H9 (cell line): ENCODE data around the gene LRRC51. TPM values are rescaled to one million over a fixed set of nuclear protein-coding genes. Genes with fewer than 3 reads are reported as not detected.

Source experiments
- DNase-seq: peaks from one replicate; pipeline ENCODE4 v3.0.0-alpha.2; 2017
- H2AFZ ChIP-seq: one replicate; pipeline ENCODE4 v1.6.1; 2013; ENCODE audit warnings: mild to moderate bottlenecking, low read length, control low read depth, moderate library complexity
- H2AK5ac ChIP-seq: 2 replicates; pipeline ENCODE4 v1.6.1; 2013; ENCODE audit warnings: low read length, control low read depth, mixed read lengths; ENCODE audit not compliant: insufficient read length
- H2BK120ac ChIP-seq: one replicate; pipeline ENCODE4 v1.6.1; 2013; ENCODE audit warnings: low read depth, mild to moderate bottlenecking, low read length, control low read depth, inconsistent platforms; ENCODE audit not compliant: poor library complexity, severe bottlenecking
- H2BK12ac ChIP-seq: 2 replicates; pipeline ENCODE4 v1.6.1; 2013; ENCODE audit warnings: low read length, control low read depth, mixed read lengths, low read depth; ENCODE audit not compliant: insufficient read length
- H2BK15ac ChIP-seq: 2 replicates; pipeline ENCODE4 v1.6.1; 2013; ENCODE audit warnings: low read depth, low read length, control low read depth
- H2BK20ac ChIP-seq: one replicate; pipeline ENCODE4 v1.6.1; 2013; ENCODE audit warnings: low read depth, mild to moderate bottlenecking, low read length, control low read depth, inconsistent platforms; ENCODE audit not compliant: poor library complexity, severe bottlenecking
- H2BK5ac ChIP-seq: 2 replicates; pipeline ENCODE4 v1.6.1; 2013; ENCODE audit warnings: low read length, control low read depth, mixed read lengths; ENCODE audit not compliant: insufficient read length
- H3K14ac ChIP-seq: 2 replicates; pipeline ENCODE4 v1.6.1; 2013; ENCODE audit warnings: low read length, control low read depth; ENCODE audit not compliant: insufficient read depth
- H3K18ac ChIP-seq: 2 replicates; pipeline ENCODE4 v1.6.1; 2013; ENCODE audit warnings: low read depth, mild to moderate bottlenecking, mixed read lengths, low read length, control low read depth; ENCODE audit not compliant: insufficient read length
- H3K23ac ChIP-seq: 2 replicates; pipeline ENCODE4 v1.6.1; 2013; ENCODE audit warnings: low read length, control low read depth, mixed read lengths, low read depth; ENCODE audit not compliant: insufficient read length
- H3K23me2 ChIP-seq: 2 replicates; pipeline ENCODE4 v1.6.1; 2013; ENCODE audit warnings: low read depth, mild to moderate bottlenecking, mixed read lengths, low read length, control low read depth; ENCODE audit not compliant: insufficient read length, poor library complexity, severe bottlenecking
- H3K27ac ChIP-seq: 2 replicates; pipeline ENCODE4 v1.5.1; 2013; ENCODE audit warnings: low read length, control low read depth, mixed read lengths, low read depth; ENCODE audit not compliant: insufficient read length
- H3K27me3 ChIP-seq: 2 replicates; pipeline ENCODE4 v1.6.1; 2013; ENCODE audit warnings: low read length, control low read depth, inconsistent platforms; ENCODE audit not compliant: insufficient read depth
- H3K4ac ChIP-seq: 2 replicates; pipeline ENCODE4 v1.6.1; 2013; ENCODE audit warnings: low read depth, mild to moderate bottlenecking, control low read depth, inconsistent platforms, low read length, moderate library complexity
- H3K4me1 ChIP-seq: 2 replicates; pipeline ENCODE4 v1.6.1; 2013; ENCODE audit warnings: low read length, control low read depth, inconsistent platforms; ENCODE audit not compliant: insufficient read depth
- H3K4me2 ChIP-seq: 2 replicates; pipeline ENCODE4 v1.6.1; 2013; ENCODE audit warnings: low read length, control low read depth, mixed read lengths; ENCODE audit not compliant: insufficient read length, insufficient read depth
- H3K56ac ChIP-seq: 2 replicates; pipeline ENCODE4 v1.6.1; 2013; ENCODE audit warnings: low read depth, mild to moderate bottlenecking, mixed read lengths, low read length, control low read depth; ENCODE audit not compliant: insufficient read length
- H3K79me1 ChIP-seq: 2 replicates; pipeline ENCODE4 v1.6.1; 2013; ENCODE audit warnings: low read depth, mild to moderate bottlenecking, moderate library complexity, low read length, control low read depth, inconsistent platforms; ENCODE audit not compliant: insufficient read depth, poor library complexity, severe bottlenecking
- H3K79me2 ChIP-seq: 2 replicates; pipeline ENCODE4 v1.6.1; 2013; ENCODE audit warnings: low read length, control low read depth, inconsistent platforms; ENCODE audit not compliant: insufficient read depth
- H3K9ac ChIP-seq: 2 replicates; pipeline ENCODE4 v1.6.1; 2013; ENCODE audit warnings: low read length, control low read depth, mixed read lengths; ENCODE audit not compliant: insufficient read length; ENCODE audit errors: extremely low read depth
- H3K9me3 ChIP-seq: one replicate; pipeline ENCODE4 v1.6.1; 2013; ENCODE audit warnings: low read depth, low read length, inconsistent platforms; ENCODE audit not compliant: control insufficient read depth
- H3T11ph ChIP-seq: one replicate; pipeline ENCODE4 v1.6.1; 2013; ENCODE audit warnings: mild to moderate bottlenecking, low read length, control low read depth, inconsistent platforms
- H4K20me1 ChIP-seq: one replicate; pipeline ENCODE4 v1.6.1; 2013; ENCODE audit not compliant: control insufficient read depth, insufficient read length, insufficient read depth
- H4K5ac ChIP-seq: 2 replicates; pipeline ENCODE4 v1.6.1; 2013; ENCODE audit warnings: low read depth, mild to moderate bottlenecking, mixed read lengths, low read length, control low read depth; ENCODE audit not compliant: insufficient read length
- H4K8ac ChIP-seq: replicated peaks from 2 replicates; pipeline ENCODE4 v1.6.1; 2013; ENCODE audit warnings: low read length, control low read depth, mixed read lengths, low read depth; ENCODE audit not compliant: insufficient read length
- H4K91ac ChIP-seq: 2 replicates; pipeline ENCODE4 v1.6.1; 2013; ENCODE audit warnings: low read depth, mild to moderate bottlenecking, moderate library complexity, mixed read lengths, low read length, control low read depth; ENCODE audit not compliant: insufficient read length
- H3K27ac Mint-ChIP-seq, 3 experiments: 2 replicates in 2 of 3; 3 replicates in 1 of 3; pipeline ENCODE4 v1.8.0; 2020 to 2021; ENCODE audit warnings: mixed read lengths in 3 of 3, mild to moderate bottlenecking in 1 of 3, moderate library complexity in 1 of 3
- H3K27me3 Mint-ChIP-seq: 2 replicates; pipeline ENCODE4 v1.8.0; 2021; ENCODE audit warnings: low read depth, mild to moderate bottlenecking, moderate library complexity, mixed read lengths
- H3K36me3 Mint-ChIP-seq, 3 experiments: 2 replicates in 2 of 3; 3 replicates in 1 of 3; pipeline ENCODE4 v1.8.0; 2020 to 2021; ENCODE audit warnings: low read depth in 3 of 3, mixed read lengths in 3 of 3; ENCODE audit not compliant: insufficient read depth in 1 of 3
- H3K4me1 Mint-ChIP-seq, 2 experiments: 2 replicates each; pipeline ENCODE4 v1.8.0; 2020; ENCODE audit warnings: mixed read lengths in 2 of 2
- H3K4me3 Mint-ChIP-seq, 2 experiments: 2 replicates in 1 of 2; 3 replicates in 1 of 2; pipeline ENCODE4 v1.8.0; 2020 to 2021; ENCODE audit warnings: mild to moderate bottlenecking in 2 of 2, mixed read lengths in 2 of 2, moderate library complexity in 1 of 2
- H3K9me3 Mint-ChIP-seq, 2 experiments: 2 replicates in 1 of 2; 3 replicates in 1 of 2; pipeline ENCODE4 v1.8.0; 2020; ENCODE audit warnings: mild to moderate bottlenecking in 2 of 2, mixed read lengths in 2 of 2, moderate library complexity in 1 of 2
- CTCF ChIP-seq: fragments of 200-600 bp; sonication (generic); conservative IDR thresholded peaks from 3 replicates; pipeline ENCODE4 v1.8.0; 2021; ENCODE audit warnings: antibody characterized with exemption, mild to moderate bottlenecking
- WGBS: extraction: QIAGEN DNeasy Blood & Tissue Kit; methylation state at CpG from one replicate; pipeline ENCODE4 v1.1.7; 2013; ENCODE audit warnings: missing lambda C conversion rate, low lambda C conversion rate, mixed read lengths; ENCODE audit not compliant: insufficient read length; ENCODE audit errors: extremely low coverage; 5-methylcytosine and 5-hydroxymethylcytosine counted together
- total RNA-seq: library from RNA; stranded (reverse); gene quantifications from 2 replicates; pipeline ENCODE4 v1.2.1, GENCODE V29; 2021

The LRRC51 gene
- total RNA-seq, 1 experiment from 2014 or later: 3.1 TPM

DNA sequence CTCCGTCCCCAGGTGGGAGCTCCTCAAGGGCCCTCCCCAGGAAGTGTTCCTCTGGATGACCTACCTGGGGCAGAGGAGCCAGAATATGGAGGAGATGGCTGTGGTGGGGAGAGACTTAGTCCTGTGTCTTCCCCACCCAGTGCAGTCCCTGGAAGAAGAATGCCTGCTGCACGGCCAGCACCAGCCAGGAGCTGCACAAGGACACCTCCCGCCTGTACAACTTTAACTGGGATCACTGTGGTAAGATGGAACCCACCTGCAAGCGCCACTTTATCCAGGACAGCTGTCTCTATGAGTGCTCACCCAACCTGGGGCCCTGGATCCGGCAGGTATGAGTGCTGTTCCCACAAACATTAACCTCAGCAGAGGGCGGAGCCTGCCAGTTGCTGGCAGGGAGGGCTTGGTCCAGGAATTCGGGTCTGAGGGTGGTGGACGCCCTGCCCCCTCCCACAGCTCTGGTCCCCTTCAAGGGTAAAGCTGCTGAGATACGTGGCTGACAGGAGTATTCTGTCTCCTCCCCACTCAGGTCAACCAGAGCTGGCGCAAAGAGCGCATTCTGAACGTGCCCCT lies 58.3 kb downstream of the LRRC51 start:
- H2BK120ac ChIP-seq: no peak overlapping the region
- no peak overlapping the region for H2BK12ac ChIP-seq
- no peak overlapping the region for H2BK5ac ChIP-seq

More for the DNA sequence above, 58.3 kb downstream of the LRRC51 start:
- H3K27ac ChIP-seq: no peak overlapping the region
- H4K20me1 ChIP-seq: no peaks in the 10 kb centered on the region
- Mint-ChIP-seq H3K27me3 (peaks cover 11% of the 10 kb centered on the region), H3K9me3 (no peaks in the 10 kb centered on the region), H3K4me1 (peaks cover 3 to 5% of the 10 kb centered on the region in 2 experiments; a peak in 3 of 4 replicates), H3K27ac (no peak overlapping the region; a peak in 1 of 7 replicates), H3K36me3 (no peaks in the 10 kb centered on the region), H3K4me3 (no peak overlapping the region; a peak in 1 of 5 replicates)
- no peak for DNase-seq
- no peak overlapping the region for H4K8ac ChIP-seq
- no peak overlapping the region for H2BK15ac ChIP-seq
- no peak overlapping the region for H4K91ac ChIP-seq
- no peak overlapping the region for H3K4ac ChIP-seq
- no peaks in the 10 kb centered on the region for H3K23me2 ChIP-seq
- no peaks in the 10 kb centered on the region; the same call in none of the 2 replicates for H3K4me1 ChIP-seq
- H3K9me3 ChIP-seq: no peaks in the 10 kb centered on the region
- no peak overlapping the region for H3K4me2 ChIP-seq
- no peak overlapping the region for H2AFZ ChIP-seq
- H3K23ac ChIP-seq: no peak overlapping the region
- H3K27me3 ChIP-seq: no peaks in the 10 kb centered on the region
- H3T11ph ChIP-seq: no peak overlapping the region
- no peak overlapping the region for H4K5ac ChIP-seq
- no peaks in the 10 kb centered on the region for H3K79me1 ChIP-seq
- no peaks in the 10 kb centered on the region for H3K79me2 ChIP-seq
- no peak overlapping the region for H3K9ac ChIP-seq
- H2BK20ac ChIP-seq: no peak overlapping the region
- H3K18ac ChIP-seq: no peak overlapping the region
- H3K56ac ChIP-seq: no peak overlapping the region
- H2AK5ac ChIP-seq: no peak overlapping the region
- WGBS: no CpG with 5 or more reads among the region's 12 CpGs
- TF ChIP-seq CTCF: no peak
- no peak overlapping the region for H3K14ac ChIP-seq
